Neuronal stem cell (in vitro differentiated cells): ENCODE data around the gene ISG20L2.

Source experiments
- DNase-seq: peaks from one replicate; pipeline ENCODE4 v3.0.0-alpha.2; 2013; ENCODE audit warnings: low spot score
- H2AFZ ChIP-seq: one replicate; pipeline ENCODE4 v1.6.1; 2013; ENCODE audit warnings: mild to moderate bottlenecking, low read length, inconsistent platforms
- H2AK5ac ChIP-seq: 2 replicates; pipeline ENCODE4 v1.6.1; 2013; ENCODE audit warnings: low read depth, mild to moderate bottlenecking, inconsistent platforms, low read length, moderate library complexity, mixed read lengths
- H2BK120ac ChIP-seq: 2 replicates; pipeline ENCODE4 v1.6.1; 2013; ENCODE audit warnings: low read depth, mild to moderate bottlenecking, inconsistent platforms, low read length, moderate library complexity, mixed read lengths
- H2BK12ac ChIP-seq: one replicate; pipeline ENCODE4 v1.6.1; 2013; ENCODE audit warnings: low read length, inconsistent platforms
- H2BK15ac ChIP-seq: 2 replicates; pipeline ENCODE4 v1.6.1; 2013; ENCODE audit warnings: mild to moderate bottlenecking, low read length, inconsistent platforms, mixed read lengths
- H2BK5ac ChIP-seq: one replicate; pipeline ENCODE4 v1.6.1; 2013; ENCODE audit warnings: inconsistent platforms, mild to moderate bottlenecking, low read length, moderate library complexity
- H3K14ac ChIP-seq: one replicate; pipeline ENCODE4 v1.6.1; 2013; ENCODE audit warnings: low read length, inconsistent platforms
- H3K18ac ChIP-seq: 2 replicates; pipeline ENCODE4 v1.6.1; 2013; ENCODE audit warnings: low read length, inconsistent platforms
- H3K23ac ChIP-seq: 2 replicates; pipeline ENCODE4 v1.6.1; 2013; ENCODE audit warnings: low read depth, mild to moderate bottlenecking, mixed read lengths, low read length, inconsistent platforms; ENCODE audit not compliant: poor library complexity
- H3K27ac ChIP-seq: replicated peaks from 3 replicates; pipeline ENCODE4 v1.5.1; 2013; ENCODE audit warnings: low read length, inconsistent platforms
- H3K27me3 ChIP-seq, 3 experiments: 2 replicates each; pipeline ENCODE4 v1.6.1; 2013; ENCODE audit warnings: low read length in 3 of 3, mild to moderate bottlenecking in 2 of 3, inconsistent platforms in 1 of 3, low read depth in 1 of 3, mixed read lengths in 1 of 3, moderate library complexity in 1 of 3; ENCODE audit not compliant: control insufficient read depth in 3 of 3, insufficient read depth in 3 of 3
- H3K36me3 ChIP-seq, 2 donors: replicated peaks in 1 of 2; 2 replicates each; pipeline ENCODE4 v1.6.1; 2013; ENCODE audit warnings: low read length in 2 of 2; ENCODE audit not compliant: control insufficient read depth in 2 of 2, insufficient read depth in 2 of 2
- H3K4ac ChIP-seq: 2 replicates; pipeline ENCODE4 v1.6.1; 2013; ENCODE audit warnings: inconsistent platforms, mild to moderate bottlenecking, low read length, moderate library complexity
- H3K4me1 ChIP-seq, 2 donors: 1 replicate in 1 of 2; 2 replicates in 1 of 2; pipeline ENCODE4 v1.6.1; 2013; ENCODE audit warnings: low read length in 2 of 2, low read depth in 1 of 2; ENCODE audit not compliant: control insufficient read depth in 2 of 2, insufficient read depth in 1 of 2
- H3K4me2 ChIP-seq: one replicate; pipeline ENCODE4 v1.6.1; 2013; ENCODE audit warnings: mild to moderate bottlenecking, low read length, inconsistent platforms; ENCODE audit not compliant: insufficient read depth, poor library complexity, severe bottlenecking
- H3K4me3 ChIP-seq, 2 donors: 2 replicates each; pipeline ENCODE4 v1.5.1; 2013; ENCODE audit warnings: low read length in 2 of 2, mild to moderate bottlenecking in 2 of 2, inconsistent platforms in 1 of 2, moderate library complexity in 1 of 2
- H3K79me1 ChIP-seq: one replicate; pipeline ENCODE4 v1.6.1; 2013; ENCODE audit warnings: low read depth, mild to moderate bottlenecking, inconsistent platforms, low read length, moderate library complexity
- H3K9ac ChIP-seq: one replicate; pipeline ENCODE4 v1.6.1; 2013; ENCODE audit warnings: mild to moderate bottlenecking, low read depth, low read length, inconsistent platforms; ENCODE audit not compliant: poor library complexity
- H3K9me3 ChIP-seq, 2 donors: replicated peaks in 1 of 2; 2 replicates each; pipeline versions ENCODE3 to v1.6.1; 2013; ENCODE audit warnings: low read length in 2 of 2, mild to moderate bottlenecking in 2 of 2, inconsistent platforms in 1 of 2, low read depth in 1 of 2, mixed read lengths in 1 of 2, moderate library complexity in 1 of 2; ENCODE audit not compliant: control insufficient read depth in 2 of 2, insufficient read depth in 1 of 2
- H4K8ac ChIP-seq: one replicate; pipeline ENCODE4 v1.6.1; 2013; ENCODE audit warnings: low read depth, mild to moderate bottlenecking, inconsistent platforms, low read length, moderate library complexity
- H4K91ac ChIP-seq: one replicate; pipeline ENCODE4 v1.6.1; 2013; ENCODE audit warnings: low read length, low read depth, mild to moderate bottlenecking, inconsistent platforms; ENCODE audit not compliant: poor library complexity
- WGBS, 2 donors: extraction: QIAGEN DNeasy Blood & Tissue Kit; methylation state at CpG; one replicate each; pipeline ENCODE4 v1.1.7; 2013; ENCODE audit warnings: missing lambda C conversion rate in 2 of 2, mixed read lengths in 1 of 2; ENCODE audit not compliant: insufficient read length in 2 of 2, insufficient replicate concordance in 1 of 2; ENCODE audit errors: extremely low coverage in 2 of 2; 5-methylcytosine and 5-hydroxymethylcytosine counted together

The ISG20L2 gene

DNA sequence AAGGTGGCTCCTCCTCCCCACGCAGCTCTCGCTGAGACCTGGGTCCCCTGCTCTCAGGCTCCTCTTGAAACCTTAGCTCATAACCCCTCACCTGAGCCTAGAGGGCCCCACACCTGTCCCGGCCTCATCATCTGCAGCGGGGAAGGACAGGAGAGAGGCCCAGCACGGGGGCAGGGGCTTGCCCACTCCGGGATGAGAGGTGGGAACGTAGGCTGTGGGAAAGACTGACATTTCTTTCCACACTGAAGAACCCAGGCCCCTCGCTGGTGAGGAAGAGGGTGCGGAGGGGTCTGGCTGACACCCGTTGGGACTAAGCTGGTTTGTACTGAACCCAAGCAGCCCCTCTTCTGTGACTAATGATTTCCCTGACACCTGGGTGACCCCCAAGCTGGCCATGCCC, 37.4 kb downstream of the ISG20L2 start:
- H3K23ac ChIP-seq, result no peak overlapping the region
- H4K8ac ChIP-seq, result no peak overlapping the region
- no peaks in the 10 kb centered on the region for H3K36me3 ChIP-seq
- peak overlapping the region; percentile 93 for H3K18ac ChIP-seq
- H2BK12ac ChIP-seq, result peak overlapping the region; percentile 82
- WGBS, 2 donors, result no CpG with 5 or more reads among the region's 10 CpGs
- no peaks in the 10 kb centered on the region for H3K9me3 ChIP-seq
- H3K27ac ChIP-seq, result no peak overlapping the region
- H3K4me3 ChIP-seq, result no peak overlapping the region
- H2AK5ac ChIP-seq, result peak overlapping the region; percentile 99
- peaks cover 47 to 51% of the 10 kb centered on the region in 2 donors for H3K4me1 ChIP-seq
- peak overlapping the region; percentile 63 for H2BK5ac ChIP-seq
- H3K4ac ChIP-seq, result no peak overlapping the region
- H3K9ac ChIP-seq, result peak overlapping the region; percentile 64
- peak overlapping the region; percentile 67 for H2AFZ ChIP-seq
- no peaks in the 10 kb centered on the region for H3K79me1 ChIP-seq
- H2BK15ac ChIP-seq, result peak overlapping the region; percentile 49
- H4K91ac ChIP-seq, result peak overlapping the region; percentile 19
- no peak overlapping the region for H3K4me2 ChIP-seq
- H3K27me3 ChIP-seq, result peaks cover 0 to 18% (median 0%) of the 10 kb centered on the region in 3 experiments
- no peak overlapping the region for H2BK120ac ChIP-seq
- DNase-seq, result no peak
- no peak overlapping the region for H3K14ac ChIP-seq

DNA sequence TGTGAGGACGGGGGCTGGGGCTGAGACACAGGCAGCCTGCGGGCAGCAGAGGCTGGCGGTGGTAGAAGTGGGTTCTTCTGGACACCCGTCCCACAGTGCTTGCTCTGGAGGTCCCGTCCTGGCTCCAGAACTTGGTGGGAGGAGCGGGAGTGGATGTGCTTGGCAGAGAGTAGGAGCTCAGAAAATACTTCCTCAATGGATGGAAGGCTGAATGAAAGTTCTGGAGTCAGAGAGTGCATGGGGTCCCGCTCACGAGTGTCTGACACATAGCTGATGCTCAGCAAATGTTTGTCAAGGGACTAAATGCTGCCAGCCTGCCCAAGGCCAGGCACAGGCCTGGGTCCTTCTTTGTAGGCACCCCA, 37.9 kb downstream of the ISG20L2 start:
- H2BK12ac ChIP-seq, result peak overlapping the region; percentile 82
- H2BK120ac ChIP-seq, result no peak overlapping the region
- H4K91ac ChIP-seq, result peak overlapping the region; percentile 19
- peaks cover 0 to 19% (median 0%) of the 10 kb centered on the region in 3 experiments for H3K27me3 ChIP-seq
- no peaks in the 10 kb centered on the region for H3K9me3 ChIP-seq
- no peak overlapping the region for H3K23ac ChIP-seq
- no peak overlapping the region for H3K4me3 ChIP-seq
- no peak overlapping the region for H2BK15ac ChIP-seq
- H3K4me1 ChIP-seq, result peaks cover 47 to 51% of the 10 kb centered on the region in 2 donors
- no peak overlapping the region for H3K27ac ChIP-seq
- no peak overlapping the region for H3K4me2 ChIP-seq
- no peaks in the 10 kb centered on the region for H3K79me1 ChIP-seq
- no peak overlapping the region for H3K9ac ChIP-seq
- WGBS, 2 donors, result no CpG with 5 or more reads among the region's 8 CpGs
- no peak overlapping the region for H3K4ac ChIP-seq
- peak overlapping the region; percentile 93 for H3K18ac ChIP-seq
- H2AK5ac ChIP-seq, result peak overlapping the region; percentile 99
- no peaks in the 10 kb centered on the region for H3K36me3 ChIP-seq
- peak overlapping the region; percentile 63 for H2BK5ac ChIP-seq
- H2AFZ ChIP-seq, result no peak overlapping the region
- no peak for DNase-seq
- H4K8ac ChIP-seq, result no peak overlapping the region
- no peak overlapping the region for H3K14ac ChIP-seq

DNA sequence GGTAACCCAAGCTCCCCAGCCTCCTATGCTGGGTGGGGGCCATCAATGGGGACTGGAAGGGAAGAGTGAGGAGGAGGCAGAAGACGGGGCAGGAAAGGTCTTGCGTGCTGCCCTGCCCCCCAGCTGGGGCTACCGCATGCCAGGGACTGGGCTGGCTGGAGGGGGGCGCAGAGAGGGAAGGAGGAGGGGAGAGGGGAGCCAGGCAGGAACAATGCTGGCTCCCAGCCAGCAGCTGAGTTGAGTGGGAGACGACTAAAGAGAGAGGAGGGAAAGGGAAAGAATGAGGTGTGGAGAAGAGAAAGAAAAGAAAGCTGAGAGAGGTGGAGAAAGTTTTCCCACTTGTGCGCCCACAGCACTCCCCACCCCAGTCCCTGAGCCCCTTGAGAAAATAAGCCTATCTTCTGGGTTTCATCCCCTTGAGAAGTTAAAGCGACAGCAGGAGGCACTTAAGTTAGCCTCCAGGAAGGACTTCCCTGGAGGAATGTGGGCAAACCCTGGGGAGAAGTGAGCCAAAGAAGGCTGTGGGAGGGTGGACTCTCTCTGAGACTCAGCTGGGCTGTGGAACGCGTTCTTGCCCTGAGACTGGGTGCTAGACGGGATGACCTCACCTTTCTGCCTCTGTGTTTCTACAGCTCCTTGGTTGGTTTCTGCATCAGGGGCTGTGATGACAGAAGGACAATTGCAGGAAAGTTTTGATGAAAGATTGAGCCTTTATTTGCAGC, 38.5 kb downstream of the ISG20L2 start:
- Histone ChIP-seq H2AFZ (peak overlapping the region; percentile 31), H3K79me1 (no peaks in the 10 kb centered on the region), H2BK15ac (no peak overlapping the region), H2BK120ac (no peak overlapping the region), H3K4me2 (peak overlapping the region; percentile 59), H4K91ac (no peak overlapping the region), H3K9me3 (no peaks in the 10 kb centered on the region), H3K27ac (no peak overlapping the region), H3K14ac (no peak overlapping the region), H2BK5ac (peak overlapping the region; percentile 63), H3K4ac (no peak overlapping the region), H2AK5ac (peak overlapping the region; percentile 64), H2BK12ac (peak overlapping the region; percentile 8), H3K36me3 (no peaks in the 10 kb centered on the region), H3K18ac (peak overlapping the region; percentile 89), H3K23ac (no peak overlapping the region), H4K8ac (no peak overlapping the region), H3K4me1 (peaks cover 47 to 51% of the 10 kb centered on the region in 2 donors), H3K27me3 (peaks cover 0 to 23% (median 0%) of the 10 kb centered on the region in 3 experiments), H3K9ac (peak overlapping the region; percentile 66), H3K4me3 (no peak overlapping the region)
- WGBS, 2 donors, result no CpG with 5 or more reads among the region's 10 CpGs
- DNase-seq, result no peak

- H3K4me1 ChIP-seq, result peaks cover 43 to 47% of the 10 kb centered on the region in 2 donors
- peak overlapping the region; percentile 10 for H2BK5ac ChIP-seq
- no peak overlapping the region for H3K14ac ChIP-seq
- H3K79me1 ChIP-seq, result no peaks in the 10 kb centered on the region
- peak overlapping the region; percentile 82 for H3K4me2 ChIP-seq
- H3K18ac ChIP-seq, result peak overlapping the region; percentile 89
- H3K4me3 ChIP-seq, result peak overlapping the region in 1 of 2 donors; percentile 29
- no peak overlapping the region for H2BK12ac ChIP-seq
- H3K9me3 ChIP-seq, result no peaks in the 10 kb centered on the region
- no peak overlapping the region for H3K4ac ChIP-seq
- no peak overlapping the region for H2BK15ac ChIP-seq
- no peak overlapping the region for H4K91ac ChIP-seq
- peak overlapping the region; percentile 50 for H3K9ac ChIP-seq
- H3K27ac ChIP-seq, result no peak overlapping the region
- DNase-seq, result peak; percentile 88
- WGBS, 2 donors, result no CpG with 5 or more reads among the region's 23 CpGs
- H3K36me3 ChIP-seq, result no peaks in the 10 kb centered on the region
- H3K27me3 ChIP-seq, result peaks cover 0 to 30% (median 0%) of the 10 kb centered on the region in 3 experiments
- peak overlapping the region; percentile 64 for H2AK5ac ChIP-seq
- no peak overlapping the region for H3K23ac ChIP-seq
- H4K8ac ChIP-seq, result no peak overlapping the region
- H2BK120ac ChIP-seq, result no peak overlapping the region
- peak overlapping the region; percentile 92 for H2AFZ ChIP-seq
Observed at GRCh38 chr1:156689035-156689952, 39.3 kb downstream of the ISG20L2 start.
